Breast epithelium (tissue), 3 donors: ENCODE results near the gene MGAT3.

Experiments
- CTCF ChIP-seq, 3 donors: fragments of 450-650 bp; IDR thresholded peaks; one replicate each; pipeline ENCODE4 v1.5.1; 2016 to 2017; ENCODE audit warnings: antibody characterized with exemption in 3 of 3, mild to moderate bottlenecking in 3 of 3, moderate library complexity in 3 of 3
- POLR2A ChIP-seq: fragments of 450-650 bp; IDR thresholded peaks from one replicate; pipeline ENCODE4 v1.6.1; 2016; ENCODE audit warnings: antibody characterized with exemption, mild to moderate bottlenecking, moderate library complexity
- POLR2AphosphoS5 ChIP-seq, 3 donors: sonication (generic); formaldehyde crosslinking; IDR thresholded peaks; one replicate each; pipeline ENCODE4 v1.6.1; 2017; ENCODE audit warnings: antibody characterized with exemption in 3 of 3

GRCh38 chr22:39449708-39450107 lies 7.1 kb upstream of the MGAT3 start:
- no peak for TF ChIP-seq CTCF (IDR thresholded peaks at IDR 0.05)
- no peak for TF ChIP-seq POLR2A
- TF ChIP-seq POLR2AphosphoS5 (IDR thresholded peaks at IDR 0.05), result no peak
